Mesothelial cell of epicardium (in vitro differentiated cells): ENCODE results near the gene AMOT. TPM values are rescaled to one million over a fixed set of nuclear protein-coding genes. Genes with fewer than 3 reads are reported as not detected.

Source experiments
- DNase-seq, 2 experiments: peaks; one replicate each; pipeline ENCODE4 v3.0.0; 2021; ENCODE audit warnings: low spot score in 2 of 2; ENCODE audit not compliant: unreplicated experiment in 2 of 2
- H3K27ac Mint-ChIP-seq: 2 replicates; pipeline ENCODE4 v1.8.0; 2021; ENCODE audit warnings: mixed read lengths
- H3K27me3 Mint-ChIP-seq: 2 replicates; pipeline ENCODE4 v1.8.0; 2021; ENCODE audit warnings: low read depth, mixed read lengths
- H3K36me3 Mint-ChIP-seq: 2 replicates; pipeline ENCODE4 v1.8.0; 2021; ENCODE audit warnings: mixed read lengths
- H3K4me1 Mint-ChIP-seq: 2 replicates; pipeline ENCODE4 v1.8.0; 2021; ENCODE audit warnings: mixed read lengths
- H3K4me3 Mint-ChIP-seq: 2 replicates; pipeline ENCODE4 v1.8.0; 2021; ENCODE audit warnings: mild to moderate bottlenecking, moderate library complexity, mixed read lengths
- H3K9me3 Mint-ChIP-seq: 2 replicates; pipeline ENCODE4 v1.8.0; 2021; ENCODE audit warnings: mixed read lengths
- CTCF ChIP-seq: fragments of 200-600 bp; sonication (generic); IDR thresholded peaks from one replicate; pipeline ENCODE4 v1.5.0; 2021; ENCODE audit warnings: antibody characterized with exemption; ENCODE audit not compliant: unreplicated experiment
- total RNA-seq: library from RNA; stranded (reverse); gene quantifications from 3 replicates; pipeline ENCODE4 v1.2.1, GENCODE V29; 2021

The AMOT gene
- total RNA-seq, 1 donor from 2014 or later, result 361 TPM

GRCh38 chrX:112779139-112779538, 61.5 kb downstream of the AMOT start:
- DNase-seq, result no peak

GRCh38 chrX:112774651-112775293, 65.9 kb downstream of the AMOT start:
- Mint-ChIP-seq H3K4me3 (no peak overlapping the region), H3K27ac (no peak overlapping the region), H3K4me1 (peaks cover 4% of the 10 kb centered on the region), H3K27me3 (no peaks in the 10 kb centered on the region), H3K36me3 (peaks cover 62% of the 10 kb centered on the region), H3K9me3 (peaks cover 7% of the 10 kb centered on the region)
- TF ChIP-seq CTCF, result no peak
- no peak for DNase-seq

More at GRCh38 chrX:112779139-112779538, 61.5 kb downstream of the AMOT start:
- TF ChIP-seq CTCF, result no peak
- peaks cover 8% of the 10 kb centered on the region for H3K9me3 Mint-ChIP-seq
- peaks cover 76% of the 10 kb centered on the region for H3K36me3 Mint-ChIP-seq
- no peaks in the 10 kb centered on the region for H3K27me3 Mint-ChIP-seq
- no peak overlapping the region for H3K4me3 Mint-ChIP-seq
- no peak overlapping the region for H3K27ac Mint-ChIP-seq
- peaks cover 4% of the 10 kb centered on the region for H3K4me1 Mint-ChIP-seq

GRCh38 chrX:112774142-112774541, 66.5 kb downstream of the AMOT start:
- no peaks in the 10 kb centered on the region for H3K27me3 Mint-ChIP-seq
- H3K4me1 Mint-ChIP-seq, result peaks cover 4% of the 10 kb centered on the region
- H3K36me3 Mint-ChIP-seq, result peaks cover 58% of the 10 kb centered on the region
- no peak overlapping the region for H3K27ac Mint-ChIP-seq
- no peak overlapping the region for H3K4me3 Mint-ChIP-seq
- no peak for TF ChIP-seq CTCF
- H3K9me3 Mint-ChIP-seq, result peaks cover 12% of the 10 kb centered on the region
- no peak for DNase-seq

GRCh38 chrX:112769034-112769433, 71.6 kb downstream of the AMOT start:
- H3K9me3 Mint-ChIP-seq, result peaks cover 12% of the 10 kb centered on the region
- no peak for DNase-seq

GRCh38 chrX:112768563-112768962, 72.1 kb downstream of the AMOT start:
- no peaks in the 10 kb centered on the region for H3K4me1 Mint-ChIP-seq
- no peaks in the 10 kb centered on the region for H3K27me3 Mint-ChIP-seq
- no peak overlapping the region for H3K27ac Mint-ChIP-seq
- peaks cover 20% of the 10 kb centered on the region for H3K36me3 Mint-ChIP-seq
- no peak for DNase-seq
- no peak for TF ChIP-seq CTCF
- no peak overlapping the region for H3K4me3 Mint-ChIP-seq
- peaks cover 12% of the 10 kb centered on the region for H3K9me3 Mint-ChIP-seq

More at GRCh38 chrX:112769034-112769433, 71.6 kb downstream of the AMOT start:
- H3K36me3 Mint-ChIP-seq, result peaks cover 20% of the 10 kb centered on the region
- no peak overlapping the region for H3K27ac Mint-ChIP-seq
- no peaks in the 10 kb centered on the region for H3K4me1 Mint-ChIP-seq
- TF ChIP-seq CTCF, result no peak
- no peak overlapping the region for H3K4me3 Mint-ChIP-seq
- H3K27me3 Mint-ChIP-seq, result no peaks in the 10 kb centered on the region
